GM12801 (cell line): ENCODE data around the gene CAMKK2.

Experiments
- TF ChIP-seq, protein P1 (sequence below): IDR thresholded peaks from one replicate; pipeline ENCODE4 v1.5.1; 2011; ENCODE audit warnings: control low read depth; ENCODE audit not compliant: insufficient read length; ENCODE audit errors: extremely low read depth

The CAMKK2 gene

DNA sequence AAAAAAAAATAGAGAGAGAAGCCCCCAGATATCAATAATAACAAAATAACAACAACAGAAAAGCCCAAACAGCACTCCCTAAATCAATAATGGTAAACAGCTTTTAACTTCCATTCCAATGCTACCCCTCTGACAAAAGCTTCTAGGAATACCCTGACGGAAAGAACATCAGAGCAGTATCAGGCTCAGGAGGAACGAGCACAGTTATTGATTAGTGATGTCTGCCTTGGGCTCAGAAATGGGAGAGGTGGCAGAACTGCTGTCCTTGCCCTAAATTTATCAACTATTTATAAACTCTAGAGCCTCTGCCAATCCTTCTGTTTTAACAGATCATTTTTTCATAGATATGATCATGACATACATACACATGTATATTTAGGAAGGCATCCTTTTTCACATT lies 44.7 kb downstream of the CAMKK2 start:
- TF ChIP-seq, protein P1, sequence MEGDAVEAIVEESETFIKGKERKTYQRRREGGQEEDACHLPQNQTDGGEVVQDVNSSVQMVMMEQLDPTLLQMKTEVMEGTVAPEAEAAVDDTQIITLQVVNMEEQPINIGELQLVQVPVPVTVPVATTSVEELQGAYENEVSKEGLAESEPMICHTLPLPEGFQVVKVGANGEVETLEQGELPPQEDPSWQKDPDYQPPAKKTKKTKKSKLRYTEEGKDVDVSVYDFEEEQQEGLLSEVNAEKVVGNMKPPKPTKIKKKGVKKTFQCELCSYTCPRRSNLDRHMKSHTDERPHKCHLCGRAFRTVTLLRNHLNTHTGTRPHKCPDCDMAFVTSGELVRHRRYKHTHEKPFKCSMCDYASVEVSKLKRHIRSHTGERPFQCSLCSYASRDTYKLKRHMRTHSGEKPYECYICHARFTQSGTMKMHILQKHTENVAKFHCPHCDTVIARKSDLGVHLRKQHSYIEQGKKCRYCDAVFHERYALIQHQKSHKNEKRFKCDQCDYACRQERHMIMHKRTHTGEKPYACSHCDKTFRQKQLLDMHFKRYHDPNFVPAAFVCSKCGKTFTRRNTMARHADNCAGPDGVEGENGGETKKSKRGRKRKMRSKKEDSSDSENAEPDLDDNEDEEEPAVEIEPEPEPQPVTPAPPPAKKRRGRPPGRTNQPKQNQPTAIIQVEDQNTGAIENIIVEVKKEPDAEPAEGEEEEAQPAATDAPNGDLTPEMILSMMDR = no peak

DNA sequence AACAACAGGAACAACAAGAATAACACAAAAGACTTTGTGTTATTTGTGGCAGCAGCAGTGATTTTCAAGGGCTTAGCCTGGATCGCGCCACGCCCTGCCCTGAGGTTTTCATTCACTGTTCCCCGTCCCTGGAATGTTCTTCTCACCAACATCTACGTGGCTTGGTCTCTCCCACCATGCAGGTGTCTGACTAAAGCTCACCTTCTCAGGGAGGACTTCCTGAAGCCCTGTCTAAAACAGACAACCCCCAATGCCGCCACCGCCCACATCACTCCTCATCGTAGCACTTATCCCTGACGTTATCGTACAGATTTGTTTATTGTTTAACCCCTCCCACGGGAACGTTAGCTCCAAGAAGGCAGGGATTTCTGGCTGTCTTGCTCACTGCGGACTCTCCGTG lies 46.1 kb downstream of the CAMKK2 start:
- TF ChIP-seq, protein P1 = no peak

DNA sequence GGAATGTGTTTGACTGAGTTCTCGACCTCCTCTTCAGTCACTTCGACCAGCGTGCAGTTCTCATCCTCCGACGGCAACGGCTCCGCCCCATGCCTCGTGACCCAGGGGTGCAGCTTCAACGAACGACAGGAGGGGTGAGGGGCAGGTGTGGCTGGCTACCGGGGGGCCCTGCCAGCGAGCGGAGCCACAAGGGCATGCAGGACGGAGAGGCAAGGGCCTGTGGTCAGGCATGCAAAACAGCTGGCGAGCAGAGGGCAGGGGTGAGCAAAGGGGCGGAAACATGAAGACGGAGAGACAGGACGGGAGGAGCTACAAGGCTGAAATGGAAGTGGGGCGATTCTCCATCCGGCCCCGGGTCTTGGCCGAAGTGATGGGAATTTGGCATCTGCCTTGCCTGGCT lies 47.9 kb downstream of the CAMKK2 start:
- TF ChIP-seq, protein P1 = no peak

DNA sequence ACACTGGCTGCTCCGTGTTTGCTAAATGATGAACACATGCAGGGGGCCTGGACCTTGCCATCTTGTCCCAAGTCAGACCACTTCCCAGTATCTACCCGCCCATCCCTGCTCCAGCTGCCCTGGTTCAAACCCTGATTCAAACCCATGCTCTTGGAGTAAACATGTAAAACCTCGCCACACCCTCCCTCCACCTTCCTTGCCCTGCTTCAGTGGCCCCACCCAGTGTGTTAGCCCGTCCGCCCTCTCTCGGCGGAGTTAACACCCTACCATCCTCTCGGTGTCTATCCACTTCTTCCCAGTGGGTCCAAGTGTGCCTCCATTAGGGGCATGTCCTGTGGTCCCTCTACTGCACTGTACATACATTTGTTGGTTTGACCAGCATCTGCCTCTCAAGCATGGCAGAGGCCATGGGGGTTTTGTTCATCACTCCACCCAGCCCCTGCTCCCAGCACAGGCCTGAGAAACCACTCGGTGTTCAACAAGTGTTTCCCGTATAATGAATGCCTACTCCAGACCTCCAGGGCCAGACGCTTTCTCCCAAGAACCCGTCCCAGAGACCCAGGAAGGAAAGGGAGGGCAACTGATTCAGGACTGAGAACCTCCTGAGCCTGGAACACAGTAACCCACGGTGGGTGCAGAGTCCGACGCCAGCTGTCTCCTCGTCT lies 49.5 kb downstream of the CAMKK2 start:
- TF ChIP-seq, protein P1 = no peak

DNA sequence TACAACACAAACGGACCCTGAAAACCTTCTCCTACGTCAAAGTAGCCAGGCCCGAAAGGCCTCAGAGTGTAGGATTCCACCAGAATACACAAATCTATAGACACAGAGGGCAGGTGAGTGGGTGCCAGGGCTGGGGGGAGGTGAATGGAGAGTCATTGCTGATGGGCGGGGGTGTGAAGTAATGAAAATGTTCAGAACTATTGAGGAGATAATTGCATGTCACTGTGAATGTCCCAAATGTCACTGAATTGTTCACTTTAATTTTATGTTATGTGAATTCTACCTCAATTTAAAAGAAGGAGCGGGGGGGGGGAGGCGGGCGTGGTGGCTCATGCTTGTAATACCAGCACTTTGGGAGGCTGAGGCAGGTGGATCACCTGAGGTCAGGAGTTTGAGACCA lies 50.6 kb downstream of the CAMKK2 start:
- TF ChIP-seq, protein P1 = no peak

DNA sequence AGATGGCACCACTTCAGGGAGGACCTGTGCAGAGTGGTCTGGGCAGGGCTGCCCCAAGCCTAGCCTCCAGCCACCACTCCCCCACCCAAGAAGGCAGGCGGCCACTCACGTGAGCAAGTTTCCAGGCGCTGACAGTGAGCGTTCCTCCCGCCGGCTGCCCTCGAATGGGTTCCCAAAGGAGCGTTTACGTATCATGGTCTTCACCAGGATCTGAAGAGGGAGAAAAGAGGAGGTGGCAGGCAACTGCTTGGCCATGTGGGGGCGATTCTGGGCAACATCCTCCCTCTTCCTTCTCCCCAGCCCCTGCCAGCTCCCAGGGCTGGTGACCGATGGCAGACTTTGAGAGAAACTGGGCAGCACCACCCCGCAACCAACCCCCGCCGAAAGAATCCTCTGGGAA lies 51.5 kb downstream of the CAMKK2 start:
- TF ChIP-seq, protein P1 = no peak

DNA sequence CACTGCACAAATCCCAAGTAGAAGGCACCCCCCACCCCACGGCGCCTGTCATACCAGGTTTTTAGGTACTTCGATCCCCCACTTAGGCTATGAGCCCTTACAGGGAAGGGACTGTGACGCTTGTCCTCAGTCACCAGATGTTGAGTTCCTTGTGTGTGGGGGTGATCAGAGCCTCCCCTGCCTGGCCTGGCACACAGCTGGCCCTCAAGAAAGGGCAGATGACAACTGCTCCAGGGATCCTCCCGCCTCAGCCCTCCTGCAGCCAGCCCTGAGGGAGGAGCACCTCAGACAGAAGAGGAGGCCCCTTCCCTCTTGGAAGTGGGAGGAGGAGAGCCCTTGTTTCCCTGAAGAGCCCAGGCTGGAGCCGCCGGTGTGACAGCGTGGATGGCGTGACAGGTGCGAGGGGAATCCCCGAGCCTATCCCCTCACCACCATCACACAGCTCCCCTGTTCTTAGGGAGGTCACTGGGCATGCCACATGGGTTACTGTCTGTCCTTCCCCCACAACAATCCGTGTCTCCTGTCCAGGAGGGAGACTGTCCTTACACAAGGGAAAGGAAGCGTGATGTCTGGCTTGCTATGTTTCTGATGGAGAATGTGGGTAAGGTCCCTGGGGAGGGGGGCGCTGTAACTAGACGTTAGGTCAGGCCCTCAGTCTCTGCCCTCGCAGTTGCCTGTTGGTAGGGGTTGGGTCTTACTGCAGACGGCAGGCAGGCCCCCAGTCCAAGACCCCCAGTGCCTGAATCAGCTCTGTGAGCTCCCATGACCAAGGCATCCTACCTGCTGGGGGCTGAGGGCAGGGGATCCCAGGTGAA lies 55.1 kb downstream of the CAMKK2 start:
- TF ChIP-seq, protein P1 = no peak
